K562 (cell line): ENCODE results near the gene LAIR2. TPM values are rescaled to one million over a fixed set of nuclear protein-coding genes. Genes with fewer than 3 reads are reported as not detected.

Experiments used
- ARID3A ChIP-seq: IDR thresholded peaks from 2 replicates; pipeline ENCODE4 v1.6.1; 2012; ENCODE audit warnings: low read depth, low read length, improper control_type of control experiment, borderline replicate concordance
- CREB1 ChIP-seq, 2 experiments: sonication (generic) in 1 of 2; formaldehyde crosslinking in 1 of 2; IDR thresholded peaks; 2 replicates each; pipeline versions ENCODE4 v1.6.1 to v1.8.0; 2012 to 2022; ENCODE audit warnings: inconsistent platforms in 1 of 2, mild to moderate bottlenecking in 1 of 2, missing genetic modification reagents in 1 of 2, moderate library complexity in 1 of 2
- CREB3 ChIP-seq: fragments of 450-650 bp; conservative IDR thresholded peaks from 2 replicates; pipeline ENCODE4 v1.6.1; 2016; ENCODE audit warnings: missing genetic modification characterization, low read depth, mild to moderate bottlenecking, missing compliant biosample characterization, moderate library complexity
- DIDO1 ChIP-seq: fragments of 450-650 bp; IDR thresholded peaks from 2 replicates; pipeline ENCODE4 v1.6.1; 2016; ENCODE audit warnings: low read depth, missing biosample characterization, missing genetic modification characterization
- JUND ChIP-seq, 2 experiments: IDR thresholded peaks; 2 replicates in 1 of 2; 3 replicates in 1 of 2; pipeline ENCODE4 v1.6.1; 2011; ENCODE audit warnings: borderline replicate concordance in 2 of 2, low read depth in 2 of 2, low read length in 2 of 2, improper control_type of control experiment in 1 of 2, missing biosample characterization in 1 of 2, missing genetic modification characterization in 1 of 2, missing genetic modification reagents in 1 of 2
- MNT ChIP-seq, 2 experiments: fragments of 450-650 bp; conservative IDR thresholded peaks; 2 replicates each; pipeline ENCODE4 v1.6.1; 2017; ENCODE audit warnings: mild to moderate bottlenecking in 2 of 2, moderate library complexity in 2 of 2
- NFE2 ChIP-seq: IDR thresholded peaks from 2 replicates; pipeline ENCODE4 v1.6.1; 2014; ENCODE audit warnings: antibody characterized with exemption, low read depth
- PHB ChIP-seq: fragments of 250-450 bp; sonication (Bioruptor Pico); IDR thresholded peaks from 2 replicates; pipeline ENCODE4 v1.5.0; 2021
- POLR2AphosphoS2 ChIP-seq: IDR thresholded peaks from 2 replicates; pipeline ENCODE4 v1.6.1; 2012; ENCODE audit warnings: low read length, improper control_type of control experiment
- RBM34 ChIP-seq: fragments of 200-400 bp; formaldehyde crosslinking; IDR thresholded peaks from 2 replicates; pipeline ENCODE4 v1.6.1; 2018; ENCODE audit warnings: low read length, borderline replicate concordance; ENCODE audit not compliant: insufficient read depth
- SMAD1 ChIP-seq: fragments of 150-350 bp; IDR thresholded peaks from 2 replicates; pipeline ENCODE4 v1.6.1; 2014; ENCODE audit warnings: low read length, low read depth; ENCODE audit not compliant: partially characterized antibody
- UBTF ChIP-seq, 2 experiments: IDR thresholded peaks; 2 replicates each; pipeline ENCODE4 v1.6.1; 2012; ENCODE audit warnings: improper control_type of control experiment in 2 of 2, low read depth in 2 of 2, low read length in 2 of 2, borderline replicate concordance in 1 of 2
- YY1 ChIP-seq, 3 experiments: IDR thresholded peaks; 2 replicates each; pipeline ENCODE4 v1.6.1; 2011; ENCODE audit warnings: low read length in 2 of 3, mild to moderate bottlenecking in 2 of 3, moderate library complexity in 2 of 3, borderline replicate concordance in 1 of 3, control low read depth in 1 of 3, low read depth in 1 of 3; ENCODE audit not compliant: insufficient read depth in 3 of 3, insufficient replicate concordance in 2 of 3, control insufficient read depth in 1 of 3, insufficient read length in 1 of 3; ENCODE audit errors: extremely low read depth in 1 of 3
- ZNF41 ChIP-seq: fragments of 250-450 bp; sonication (Bioruptor Pico); conservative IDR thresholded peaks from 2 replicates; pipeline ENCODE4 v1.4.0; 2020; ENCODE audit warnings: mild to moderate bottlenecking
- ZNF57 ChIP-seq: fragments of 450-650 bp; formaldehyde crosslinking; IDR thresholded peaks from 2 replicates; pipeline ENCODE4 v1.4.0; 2020; ENCODE audit warnings: mild to moderate bottlenecking, moderate library complexity
- ZNF639 ChIP-seq, 2 experiments: fragments of 200-800 bp in 1 of 2; sonication (Bioruptor generic) in 1 of 2; sonication (generic) in 1 of 2; formaldehyde crosslinking in 1 of 2; IDR thresholded peaks in 1 of 2; conservative IDR thresholded peaks in 1 of 2; 2 replicates each; pipeline versions ENCODE4 v1.5.0 to v1.6.1; 2016 to 2020; ENCODE audit warnings: missing compliant biosample characterization in 1 of 2, missing genetic modification characterization in 1 of 2, missing genetic modification reagents in 1 of 2
- ZNF766 ChIP-seq: fragments of 200-800 bp; sonication (Bioruptor generic); conservative IDR thresholded peaks from 2 replicates; pipeline ENCODE4 v1.6.1; 2016; ENCODE audit warnings: missing genetic modification characterization, missing compliant biosample characterization
- polyA plus RNA-seq, 8 experiments: library from polyadenylated mRNA; depleted of rRNA in 4 of 8; stranded (reverse) in 5 of 8; unstranded in 3 of 8; fragments of >200 nt; fragmentation: Nextera tagmentation in 2 of 8; fragmentation: Illumina TruSeq in 1 of 8; extraction: Ambion mirVana in 2 of 8; extraction: Trizol in 1 of 8; gene quantifications; 2 replicates each; pipeline versions ENCODE4 v1.2.1 to v1.2.3, GENCODE V29; 2011 to 2014; ENCODE audit warnings: inconsistent platforms in 1 of 8, missing spikeins in 1 of 8
- total RNA-seq, 7 experiments: library from RNA; depleted of rRNA in 6 of 7; stranded (reverse); fragments of >200 nt in 6 of 7; fragmentation: Illumina TruSeq in 2 of 7; extraction: Trizol in 2 of 7; gene quantifications; 2 replicates each; pipeline versions ENCODE4 v1.2.1 to v1.2.3, GENCODE V29; 2011 to 2021; ENCODE audit warnings: low replicate concordance in 1 of 7

LAIR2 gene
- total and polyA plus RNA-seq, 9 of the 15 experiments (the other 6 are each of a cell fraction or from before 2014, with no cell fraction given): not detected

GRCh38 chr19:54517483-54517882, 14.9 kb downstream of the LAIR2 start (continued):
- TF ChIP-seq YY1 (IDR thresholded peaks at IDR 0.05; ENCODE audit: borderline replicate concordance in 1 of 3, control insufficient read depth in 1 of 3, extremely low read depth in 1 of 3, insufficient read depth in 3 of 3, insufficient read length in 1 of 3, insufficient replicate concordance in 2 of 3, low read depth in 1 of 3, low read length in 2 of 3): peak in 1 of 3 experiments; percentile 13
- TF ChIP-seq ARID3A: no peak
- TF ChIP-seq CREB1 (IDR thresholded peaks at IDR 0.05): no peak
- no peak for TF ChIP-seq CREB1 (CRISPR knock-in tag; IDR thresholded peaks at IDR 0.05)
- TF ChIP-seq POLR2AphosphoS2: no peak
- TF ChIP-seq DIDO1 (tag): no peak
- no peak for TF ChIP-seq RBM34
- TF ChIP-seq ZNF57: no peak
- TF ChIP-seq CREB3: no peak
- no peak for TF ChIP-seq JUND (IDR thresholded peaks at IDR 0.05; ENCODE audit: borderline replicate concordance, low read depth, low read length)
- peak; percentile 40; the same call in 1 of the 3 replicates for TF ChIP-seq JUND (tag; IDR thresholded peaks at IDR 0.05; ENCODE audit: borderline replicate concordance, low read depth, low read length)
- TF ChIP-seq UBTF (IDR thresholded peaks at IDR 0.05; ENCODE audit: borderline replicate concordance in 1 of 2, low read depth in 2 of 2, low read length in 2 of 2): no peak
- TF ChIP-seq ZNF41 (CRISPR knock-in tag): no peak
- TF ChIP-seq ZNF639 (CRISPR knock-in tag; conservative IDR thresholded peaks at IDR 0.05 in 1 of 2, IDR thresholded peaks at IDR 0.05 in 1 of 2): 0 out of 4 replicates have a peak, but pooled peaks of 1 of the 2 experiments have one; percentile 39
- no peak for TF ChIP-seq PHB (CRISPR knock-in tag)
- TF ChIP-seq NFE2: no peak
- no peak for TF ChIP-seq SMAD1
- peak; percentile 87 for TF ChIP-seq ZNF766 (CRISPR knock-in tag)
- peak in 1 of 2 experiments; percentile 45; a peak in 1 of 4 replicates for TF ChIP-seq MNT (conservative IDR thresholded peaks at IDR 0.05)
